Astrocyte (in vitro differentiated cells and primary cell): ENCODE data around the gene PLEKHN1. TPM values are rescaled to one million over a fixed set of nuclear protein-coding genes. Genes with fewer than 3 reads are reported as not detected.
A peak's percentile ranks its signal among the peaks of the same experiment; 100 is the strongest.

Experiments used
- DNase-seq: peaks from one replicate; pipeline ENCODE4 v3.0.0-alpha.2; 2010; ENCODE audit warnings: low read depth
- FAIRE-seq: peaks from 2 replicates; lab custom pipeline; 2011; peaks lifted over from hg19 to GRCh38; lab: Jason Lieb, UNC
- H2AFZ ChIP-seq: 2 replicates; pipeline ENCODE4 v1.6.0; 2012; ENCODE audit warnings: low read depth, low read length, inconsistent platforms
- H3K27ac ChIP-seq: 2 replicates; pipeline ENCODE4 v1.5.1; 2011; ENCODE audit warnings: low read depth, low read length, inconsistent platforms
- H3K27me3 ChIP-seq: 2 replicates; pipeline ENCODE4 v1.6.0; 2011; ENCODE audit warnings: low read length, inconsistent platforms; ENCODE audit not compliant: insufficient read depth
- H3K36me3 ChIP-seq: 2 replicates; pipeline ENCODE4 v1.5.1; 2011; ENCODE audit warnings: low read length, inconsistent platforms; ENCODE audit not compliant: insufficient read depth
- H3K4me1 ChIP-seq: 2 replicates; pipeline ENCODE4 v1.5.1; 2011; ENCODE audit warnings: low read length, inconsistent platforms; ENCODE audit not compliant: insufficient read depth
- H3K4me2 ChIP-seq: 2 replicates; pipeline ENCODE4 v1.6.0; 2012; ENCODE audit warnings: low read length, inconsistent platforms
- H3K4me3 ChIP-seq: 2 replicates; pipeline ENCODE4 v1.5.1; 2011; ENCODE audit warnings: low read depth, mild to moderate bottlenecking, low read length, inconsistent platforms; ENCODE audit not compliant: insufficient read depth
- H3K79me2 ChIP-seq: 2 replicates; pipeline ENCODE4 v1.6.0; 2012; ENCODE audit warnings: mild to moderate bottlenecking, low read length, inconsistent platforms; ENCODE audit not compliant: insufficient read depth
- H3K9ac ChIP-seq: 2 replicates; pipeline ENCODE4 v1.6.0; 2012; ENCODE audit warnings: mild to moderate bottlenecking, low read length, inconsistent platforms
- H3K9me3 ChIP-seq: 2 replicates; pipeline ENCODE4 v1.5.1; 2012; ENCODE audit warnings: low read depth, mild to moderate bottlenecking, low read length, inconsistent platforms; ENCODE audit not compliant: insufficient read depth
- H4K20me1 ChIP-seq: 2 replicates; pipeline ENCODE4 v1.6.0; 2012; ENCODE audit warnings: low read length, inconsistent platforms; ENCODE audit not compliant: insufficient read depth
- H3K27ac Mint-ChIP-seq: one replicate; pipeline ENCODE4 v1.8.0; 2021; ENCODE audit warnings: mild to moderate bottlenecking, mixed read lengths; ENCODE audit not compliant: unreplicated experiment
- H3K27me3 Mint-ChIP-seq: one replicate; pipeline ENCODE4 v1.8.0; 2021; ENCODE audit warnings: low read depth, mixed read lengths; ENCODE audit not compliant: unreplicated experiment
- H3K36me3 Mint-ChIP-seq: one replicate; pipeline ENCODE4 v1.8.0; 2021; ENCODE audit warnings: low read depth, mixed read lengths; ENCODE audit not compliant: unreplicated experiment
- H3K4me1 Mint-ChIP-seq: one replicate; pipeline ENCODE4 v1.8.0; 2021; ENCODE audit warnings: low read depth, mixed read lengths; ENCODE audit not compliant: unreplicated experiment
- H3K4me3 Mint-ChIP-seq: one replicate; pipeline ENCODE4 v1.8.0; 2021; ENCODE audit warnings: mild to moderate bottlenecking, moderate library complexity, mixed read lengths; ENCODE audit not compliant: unreplicated experiment
- H3K9me3 Mint-ChIP-seq: one replicate; pipeline ENCODE4 v1.8.0; 2021; ENCODE audit warnings: mild to moderate bottlenecking, mixed read lengths; ENCODE audit not compliant: unreplicated experiment
- CTCF ChIP-seq: IDR thresholded peaks from 2 replicates; pipeline ENCODE4 v1.5.1; 2011; ENCODE audit warnings: low read depth, mild to moderate bottlenecking, inconsistent platforms, low read length, moderate library complexity; ENCODE audit not compliant: insufficient read depth
- EZH2 ChIP-seq: IDR thresholded peaks from 2 replicates; pipeline ENCODE4 v1.6.1; 2012; ENCODE audit warnings: mild to moderate bottlenecking, low read length, inconsistent platforms; ENCODE audit not compliant: insufficient read depth
- total RNA-seq: library from RNA; stranded (reverse); gene quantifications from 2 replicates; pipeline ENCODE4 v1.2.1, GENCODE V29; 2021

The PLEKHN1 gene
- total RNA-seq, 1 donor from 2014 or later, result 2.4 TPM

- no peak for FAIRE-seq
- no peaks in the 10 kb centered on the region for H3K36me3 ChIP-seq
- no peaks in the 10 kb centered on the region for H3K9me3 ChIP-seq
- peak overlapping the region; percentile 75 for H3K4me2 ChIP-seq
- peak overlapping the region; percentile 72 for H3K4me3 Mint-ChIP-seq
- no peaks in the 10 kb centered on the region for H3K9me3 Mint-ChIP-seq
- peak overlapping the region; percentile 26 for H2AFZ ChIP-seq
- TF ChIP-seq EZH2 (no peak), CTCF (no peak)
- no peak overlapping the region for H3K27ac ChIP-seq
- peaks cover 10% of the 10 kb centered on the region for H3K27me3 Mint-ChIP-seq
- H3K4me1 Mint-ChIP-seq, result peaks cover 6% of the 10 kb centered on the region
- H3K9ac ChIP-seq, result peak overlapping the region; percentile 36
- DNase-seq, result no peak
- H3K27ac Mint-ChIP-seq, result no peak overlapping the region
- peaks cover 5% of the 10 kb centered on the region for H3K36me3 Mint-ChIP-seq
- H3K79me2 ChIP-seq, result no peaks in the 10 kb centered on the region
- H3K27me3 ChIP-seq, result no peaks in the 10 kb centered on the region
- peaks cover 42% of the 10 kb centered on the region for H3K4me1 ChIP-seq
- H3K4me3 ChIP-seq, result no peak overlapping the region
- H4K20me1 ChIP-seq, result peaks cover 23% of the 10 kb centered on the region
Observed at GRCh38 chr1:941015-941587, 25.2 kb upstream of the PLEKHN1 start.

- no peak overlapping the region for H2AFZ ChIP-seq
- DNase-seq, result peak; percentile 77
Observed at GRCh38 chr1:941588-942383, 24.5 kb upstream of the PLEKHN1 start.

More at GRCh38 chr1:941588-942383, 24.5 kb upstream of the PLEKHN1 start:
- H4K20me1 ChIP-seq, result peaks cover 23% of the 10 kb centered on the region
- H3K9me3 ChIP-seq, result no peaks in the 10 kb centered on the region
- Mint-ChIP-seq H3K4me3 (peak overlapping the region; percentile 72), H3K9me3 (no peaks in the 10 kb centered on the region), H3K27me3 (peaks cover 8% of the 10 kb centered on the region), H3K36me3 (peaks cover 5% of the 10 kb centered on the region), H3K4me1 (peaks cover 6% of the 10 kb centered on the region), H3K27ac (no peak overlapping the region)
- H3K4me3 ChIP-seq, result peak overlapping the region; percentile 5
- no peaks in the 10 kb centered on the region for H3K79me2 ChIP-seq
- H3K4me1 ChIP-seq, result peaks cover 42% of the 10 kb centered on the region
- no peak overlapping the region for H3K27ac ChIP-seq
- TF ChIP-seq EZH2 (peak; percentile 44), CTCF (no peak)
- no peaks in the 10 kb centered on the region for H3K36me3 ChIP-seq
- H3K4me2 ChIP-seq, result peak overlapping the region; percentile 75
- H3K9ac ChIP-seq, result peak overlapping the region; percentile 38
- H3K27me3 ChIP-seq, result no peaks in the 10 kb centered on the region
- no peak for FAIRE-seq
